Gastrocnemius medialis (tissue), 4 donors: ENCODE results near the gene TRAF7.

Source experiments
- POLR2A ChIP-seq, 2 donors: fragments of 450-650 bp; IDR thresholded peaks; one replicate each; pipeline ENCODE4 v1.6.1; 2017; ENCODE audit warnings: antibody characterized with exemption in 2 of 2, mild to moderate bottlenecking in 2 of 2, moderate library complexity in 2 of 2
- TF ChIP-seq, protein P1 (sequence below), 5 experiments: fragments of 450-650 bp in 3 of 5; fragments of 200-600 bp in 2 of 5; sonication (generic) in 2 of 5; IDR thresholded peaks in 4 of 5; conservative IDR thresholded peaks in 1 of 5; 1 replicate in 4 of 5; 2 replicates in 1 of 5; pipeline ENCODE4 v1.5.1; 2016 to 2019; ENCODE audit warnings: antibody characterized with exemption in 5 of 5, mild to moderate bottlenecking in 3 of 5, moderate library complexity in 3 of 5

DNA sequence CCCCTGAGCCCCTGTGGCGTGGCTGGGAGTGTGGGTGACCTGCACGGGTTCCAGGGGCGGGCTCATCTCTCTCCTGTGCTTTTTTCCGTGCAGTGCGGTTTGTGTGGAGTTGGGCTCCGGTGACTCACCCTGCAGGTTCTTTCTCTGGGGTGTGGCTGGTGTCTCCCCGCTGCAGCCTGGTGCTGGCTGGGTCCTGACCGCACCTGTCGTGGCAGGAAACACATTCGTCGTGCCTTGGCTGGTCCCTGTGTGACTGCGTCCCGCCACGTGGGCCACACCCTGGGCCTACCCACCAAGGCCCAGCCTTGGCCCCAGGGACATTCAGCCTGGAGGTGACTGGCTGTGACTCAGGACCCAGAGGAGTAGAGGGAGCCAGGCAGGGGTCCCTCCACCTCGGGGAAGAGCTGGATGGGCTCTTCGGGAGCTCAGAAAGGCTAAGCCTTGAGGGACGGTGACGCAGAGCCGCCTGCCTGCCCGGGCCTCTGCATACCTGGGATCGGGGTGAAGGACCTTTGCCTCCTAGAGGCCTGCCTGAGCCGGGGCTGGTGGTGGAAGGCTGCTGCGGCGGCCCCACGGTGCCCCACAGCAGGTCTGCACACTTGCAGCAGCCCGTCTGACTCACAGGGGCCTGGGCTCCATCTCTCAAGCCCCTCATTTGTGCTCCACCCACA lies 7.8 kb downstream of the TRAF7 start:
- TF ChIP-seq, protein P1, sequence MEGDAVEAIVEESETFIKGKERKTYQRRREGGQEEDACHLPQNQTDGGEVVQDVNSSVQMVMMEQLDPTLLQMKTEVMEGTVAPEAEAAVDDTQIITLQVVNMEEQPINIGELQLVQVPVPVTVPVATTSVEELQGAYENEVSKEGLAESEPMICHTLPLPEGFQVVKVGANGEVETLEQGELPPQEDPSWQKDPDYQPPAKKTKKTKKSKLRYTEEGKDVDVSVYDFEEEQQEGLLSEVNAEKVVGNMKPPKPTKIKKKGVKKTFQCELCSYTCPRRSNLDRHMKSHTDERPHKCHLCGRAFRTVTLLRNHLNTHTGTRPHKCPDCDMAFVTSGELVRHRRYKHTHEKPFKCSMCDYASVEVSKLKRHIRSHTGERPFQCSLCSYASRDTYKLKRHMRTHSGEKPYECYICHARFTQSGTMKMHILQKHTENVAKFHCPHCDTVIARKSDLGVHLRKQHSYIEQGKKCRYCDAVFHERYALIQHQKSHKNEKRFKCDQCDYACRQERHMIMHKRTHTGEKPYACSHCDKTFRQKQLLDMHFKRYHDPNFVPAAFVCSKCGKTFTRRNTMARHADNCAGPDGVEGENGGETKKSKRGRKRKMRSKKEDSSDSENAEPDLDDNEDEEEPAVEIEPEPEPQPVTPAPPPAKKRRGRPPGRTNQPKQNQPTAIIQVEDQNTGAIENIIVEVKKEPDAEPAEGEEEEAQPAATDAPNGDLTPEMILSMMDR (IDR thresholded peaks at IDR 0.05 in 4 of 5, conservative IDR thresholded peaks at IDR 0.05 in 1 of 5): no peak
- TF ChIP-seq POLR2A (IDR thresholded peaks at IDR 0.05): no peak
